NCI-H2107 treated with DMSO at 0.1 percent for 48 hours (cell line): ENCODE data around the gene BZW2.

Source experiments
- DNase-seq: peaks from one replicate; lab custom pipeline; 2025; ENCODE audit not compliant: unreplicated experiment; lab: John Stamatoyannopoulos, UW

The BZW2 gene

GRCh38 chr7:16645593-16646471 is at the start of gene BZW2, which contains the start of gene ANKMY2:
TSS of gene BZW2 (plus strand) at chr7:16646181. CDS start at chr7:16665444, 19,263 bp downstream.
TSS of gene ANKMY2 (minus strand) at chr7:16645754. CDS start at chr7:16645573, 181 bp downstream.
- peak; percentile 94 for DNase-seq

- no peak for DNase-seq
Measured at GRCh38 chr7:16598015-16598414, 48.0 kb upstream of the BZW2 start.

DNA sequence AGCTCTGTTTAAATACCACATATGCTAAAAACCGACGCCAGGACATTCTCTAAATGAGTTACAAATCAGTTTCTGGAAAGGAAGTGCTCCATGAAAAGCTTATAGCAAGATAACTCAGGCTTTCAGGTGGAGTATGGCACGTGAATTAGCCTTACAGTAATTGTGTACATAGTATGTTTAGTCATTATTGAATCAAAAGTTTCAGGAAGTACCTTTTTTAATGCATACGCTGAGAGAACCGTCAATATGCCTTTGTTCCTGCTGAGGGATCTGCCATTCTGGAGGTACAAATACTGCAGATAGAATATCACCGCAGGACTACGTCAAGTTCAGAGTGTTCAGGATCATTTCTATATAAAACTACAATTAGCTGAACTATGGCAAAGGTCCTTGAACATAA is 46.1 kb upstream of the BZW2 start:
- DNase-seq, result peak; percentile 21

GRCh38 chr7:16603633-16604032 is 42.3 kb upstream of the BZW2 start:
- DNase-seq, result no peak

- DNase-seq, result no peak
Measured at GRCh38 chr7:16604054-16604453, 41.9 kb upstream of the BZW2 start.

- DNase-seq, result no peak
Measured at GRCh38 chr7:16606704-16607103, 39.3 kb upstream of the BZW2 start.

GRCh38 chr7:16609842-16610450 is 36.0 kb upstream of the BZW2 start:
- DNase-seq, result no peak

GRCh38 chr7:16611711-16612110 is 34.3 kb upstream of the BZW2 start:
- no peak for DNase-seq

GRCh38 chr7:16615228-16615627 is 30.8 kb upstream of the BZW2 start:
- no peak for DNase-seq

DNA sequence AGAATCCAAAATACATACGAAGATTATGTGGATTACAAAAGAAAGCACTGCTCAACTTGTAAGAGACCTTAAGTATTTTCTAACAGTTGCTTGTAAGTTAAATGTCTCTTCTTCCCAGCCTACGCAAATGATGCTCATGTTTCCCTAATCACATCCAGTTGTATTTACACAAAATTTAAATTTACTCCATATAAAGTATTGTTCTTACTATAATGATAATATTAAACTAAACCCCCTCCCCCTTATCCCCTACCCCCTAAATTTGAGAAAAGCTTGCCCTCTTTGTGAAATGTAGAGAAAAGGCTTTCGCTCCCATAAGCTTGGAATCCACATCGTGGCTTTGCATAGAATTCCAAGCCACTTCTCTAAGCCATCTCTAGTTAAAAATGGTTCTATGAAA is 29.9 kb upstream of the BZW2 start:
- DNase-seq, result no peak

GRCh38 chr7:16616542-16616941 is 29.4 kb upstream of the BZW2 start:
- no peak for DNase-seq

DNA sequence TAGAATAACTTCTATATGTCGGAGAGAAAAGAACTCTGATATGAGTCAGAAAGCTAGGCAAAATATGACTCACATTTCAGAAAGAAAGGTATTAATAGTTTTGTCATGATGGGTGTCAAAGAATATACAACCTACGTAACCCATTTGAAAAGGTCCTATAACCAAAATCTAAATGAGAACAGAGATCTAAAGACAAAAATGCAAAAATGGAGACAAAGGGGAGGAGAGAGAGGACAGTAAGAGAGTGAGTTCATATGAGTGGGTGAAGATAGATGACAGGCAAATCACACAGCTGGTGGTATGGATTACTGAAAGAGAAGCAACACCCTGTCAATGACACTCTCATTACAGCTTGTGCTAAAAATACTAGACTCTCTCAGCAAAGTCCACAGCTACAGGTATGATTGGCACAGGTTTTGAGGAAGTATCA is 26.0 kb upstream of the BZW2 start:
- DNase-seq, result no peak

DNA sequence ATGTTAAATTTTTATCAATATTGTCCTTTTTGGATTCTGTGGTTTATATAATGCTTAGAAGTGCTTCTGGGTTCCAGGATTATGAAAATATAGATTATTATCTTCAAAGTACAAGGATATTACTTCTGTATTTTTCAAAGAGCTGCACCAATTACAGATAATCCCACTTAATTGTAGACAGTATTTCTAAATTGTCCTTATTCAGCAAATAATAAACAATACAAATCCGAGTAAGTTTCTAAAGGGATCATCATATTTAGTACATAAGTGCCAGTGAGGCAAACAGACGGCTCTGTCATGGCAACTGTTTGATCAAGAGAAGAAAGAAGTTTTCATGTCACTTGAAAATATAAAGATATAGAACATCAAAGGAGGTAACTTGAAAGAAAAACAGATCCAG is 19.6 kb upstream of the BZW2 start:
- DNase-seq, result no peak

GRCh38 chr7:16627236-16627635 is 18.7 kb upstream of the BZW2 start:
- DNase-seq, result no peak

- DNase-seq, result no peak
Measured at GRCh38 chr7:16630654-16631053, 15.3 kb upstream of the BZW2 start.

- no peak for DNase-seq
Measured at GRCh38 chr7:16634271-16634738, 11.7 kb upstream of the BZW2 start.

GRCh38 chr7:16636555-16637101 is 9.4 kb upstream of the BZW2 start:
- DNase-seq, result no peak

DNA sequence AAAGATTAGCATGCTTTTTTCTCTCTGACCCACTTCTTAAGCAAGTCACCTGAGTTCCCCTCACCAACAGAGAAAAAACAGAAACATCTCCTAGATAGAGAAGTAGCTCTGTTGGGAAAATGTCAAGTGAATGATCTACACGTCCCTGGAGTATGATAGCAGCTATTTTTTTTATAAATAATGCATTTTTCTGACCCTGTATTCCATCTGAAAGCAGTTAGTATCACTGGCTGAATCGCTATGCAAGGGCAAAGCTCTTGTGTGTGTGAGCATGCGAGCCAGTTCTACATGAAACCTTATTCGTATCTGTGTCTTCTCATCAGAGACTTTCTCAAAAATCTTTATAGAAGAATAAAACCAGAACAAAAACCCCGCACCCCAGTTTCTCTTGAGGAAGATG is 8.6 kb upstream of the BZW2 start:
- DNase-seq, result no peak

DNA sequence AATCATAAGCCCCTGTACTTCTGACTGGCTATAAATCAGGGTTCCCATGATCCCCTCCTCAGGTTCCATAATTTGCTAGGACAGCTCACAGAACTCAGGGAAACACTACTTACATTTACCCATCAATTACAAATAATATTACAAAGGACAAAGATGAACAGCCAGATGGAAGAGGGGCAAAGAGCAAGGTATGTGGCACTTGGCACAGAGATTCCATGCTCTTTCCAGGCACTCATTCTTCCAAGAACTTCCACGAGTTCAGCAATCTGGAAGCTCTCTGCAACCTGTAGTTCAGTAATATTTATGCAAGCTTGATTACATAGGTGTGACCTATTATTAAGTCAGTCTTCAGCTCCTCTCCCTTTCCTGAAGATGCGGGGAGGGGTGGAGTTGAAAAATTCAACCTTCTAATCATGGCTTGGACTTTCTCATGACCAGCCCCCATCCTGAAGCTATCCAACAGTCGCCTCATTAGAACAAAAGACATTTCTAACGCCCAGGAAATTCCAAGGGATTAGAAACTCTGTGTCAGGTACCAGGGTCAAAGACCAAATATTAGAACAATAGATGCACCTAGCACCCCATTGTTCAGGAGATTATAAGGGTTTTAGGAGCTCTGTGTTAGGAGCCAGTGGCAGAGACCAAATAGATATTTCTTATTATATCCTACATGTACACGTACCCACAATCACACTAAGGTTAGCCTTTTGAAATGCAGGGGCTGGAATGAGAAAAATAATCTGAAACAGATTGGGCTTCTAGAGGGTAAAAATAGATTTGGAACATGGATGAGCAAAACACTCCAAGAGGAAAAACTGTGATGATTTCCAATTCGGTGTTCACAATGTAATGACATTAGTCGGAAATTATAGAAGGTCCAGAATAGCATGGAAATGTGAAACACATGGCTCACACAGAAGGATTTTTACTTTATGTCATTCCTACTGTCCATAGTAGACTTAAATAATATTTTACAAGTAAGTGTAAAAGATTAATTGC is 7.4 kb upstream of the BZW2 start:
- DNase-seq, result no peak

- no peak for DNase-seq
Measured at GRCh38 chr7:16644157-16644556, 1.8 kb upstream of the BZW2 start.
